Activated T-cell treated with anti-CD3 and anti-CD28 coated beads for 1 hour (primary cell): Measurements from ENCODE around the gene UCP2.
A peak's percentile ranks its signal among the peaks of the same experiment; 100 is the strongest.
"Not testable (repeated sequence)": the region's sequence is repeated elsewhere in the genome, so short reads cannot be mapped to it uniquely, and the experiment has no call there.

Experiments used
- DNase-seq: peaks from one replicate; pipeline ENCODE4 v3.0.0-alpha.2; 2020; ENCODE audit warnings: low read depth

The UCP2 gene

GRCh38 chr11:73991471-73992006, 8.9 kb upstream of the UCP2 start:
- no peak for DNase-seq

GRCh38 chr11:73990730-73991129, 8.1 kb upstream of the UCP2 start:
- DNase-seq: no peak

- DNase-seq: no peak
Measured at GRCh38 chr11:73989156-73989555, 6.5 kb upstream of the UCP2 start.

DNA sequence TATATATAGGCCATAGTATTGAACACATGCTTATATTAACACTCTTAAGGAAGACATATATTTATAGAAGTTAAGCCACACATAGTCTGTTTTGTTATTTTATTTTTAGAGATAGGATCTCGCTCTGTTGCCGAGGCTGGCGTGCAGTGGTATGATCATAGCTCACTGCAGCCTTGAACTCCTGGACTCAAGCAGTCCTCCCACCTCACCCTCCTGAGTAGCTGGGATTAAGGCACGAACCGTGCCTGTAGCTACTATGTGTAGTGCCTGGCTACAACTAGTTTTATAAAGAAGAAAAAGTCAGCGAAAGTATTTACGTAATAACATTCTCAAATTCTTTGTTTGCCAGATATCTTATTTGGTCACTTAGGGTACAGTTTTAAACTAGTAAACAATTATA, 5.6 kb upstream of the UCP2 start:
- DNase-seq: no peak

GRCh38 chr11:73985661-73986060, 3.0 kb upstream of the UCP2 start:
- DNase-seq: not testable (repeated sequence)

DNA sequence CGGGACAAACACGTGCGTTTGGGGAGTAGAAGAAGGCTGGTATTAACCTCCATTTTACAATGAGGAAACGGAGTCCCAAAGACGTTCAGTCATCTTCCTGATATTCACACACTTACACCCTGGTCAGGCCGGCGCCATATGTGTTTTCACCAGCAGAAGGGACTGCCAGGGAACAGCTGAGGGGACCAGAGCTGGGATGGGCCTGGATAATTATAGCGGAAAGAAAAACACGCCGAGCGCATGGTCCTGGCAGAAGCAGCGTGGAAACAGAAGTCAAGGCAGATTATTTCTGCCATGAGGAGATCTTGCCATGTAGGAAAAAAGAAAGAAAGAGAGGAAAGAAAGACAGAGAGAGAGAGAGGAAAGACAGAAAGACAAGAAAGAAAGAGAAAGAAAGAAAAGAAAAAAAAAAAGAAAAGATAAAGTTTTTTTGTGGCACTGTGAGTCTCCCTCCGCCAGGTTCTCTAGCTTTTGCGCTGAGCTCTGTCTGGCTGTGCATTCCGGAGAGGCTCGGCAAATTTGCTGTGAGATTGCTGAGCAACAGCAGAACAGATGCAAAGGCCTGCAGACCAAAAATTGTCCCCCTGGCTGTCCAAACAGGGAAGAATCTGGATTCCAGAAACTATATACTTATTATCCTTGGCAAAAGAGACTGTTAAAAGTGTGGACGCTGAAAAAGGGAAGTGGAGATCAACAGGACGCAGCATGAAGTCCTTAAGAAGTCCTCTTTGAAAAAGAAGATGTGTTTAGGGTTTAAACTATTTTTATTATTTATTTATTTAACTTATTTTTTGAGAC, 1.3 kb upstream of the UCP2 start:
- DNase-seq: no peak

DNA sequence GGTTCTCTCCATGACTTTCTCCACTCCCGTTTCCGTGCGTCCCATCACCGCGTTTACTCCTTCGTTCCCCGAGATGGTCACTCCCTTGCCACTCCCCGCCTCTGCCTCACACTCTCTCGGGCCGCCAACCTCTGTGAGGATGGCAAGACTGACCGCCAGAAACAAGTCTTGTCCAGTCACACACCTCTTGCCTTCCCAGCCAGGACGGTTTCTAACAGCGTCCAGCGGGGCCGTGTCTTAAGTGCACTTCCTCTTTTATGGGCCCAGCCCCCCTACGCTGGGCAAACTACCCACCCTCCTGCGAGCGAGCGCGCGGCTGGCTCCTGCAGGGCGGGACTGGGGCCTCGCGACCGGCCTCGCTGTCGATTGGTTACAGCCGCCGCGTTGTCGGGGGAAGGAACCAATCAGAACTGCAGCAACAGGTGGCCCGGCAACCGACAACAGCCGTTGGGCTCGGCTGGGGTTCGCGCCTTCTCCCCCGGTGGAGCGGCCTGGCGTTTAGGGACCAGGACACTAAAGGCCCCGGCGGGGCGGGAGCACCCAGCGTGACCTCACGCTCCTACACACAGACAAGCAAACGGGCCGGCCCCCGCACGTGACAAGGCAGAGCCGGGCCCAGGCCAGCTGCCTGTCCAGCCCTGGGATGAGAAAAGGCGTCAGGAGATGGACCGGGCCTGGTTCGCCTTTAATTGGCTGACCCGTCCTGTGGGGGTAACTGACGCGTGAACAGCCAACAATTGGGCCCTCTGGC, 522 bp upstream of the UCP2 start:
- DNase-seq: peak; percentile 85

GRCh38 chr11:73981051-73981805, 1.4 kb downstream of the UCP2 start:
- no peak for DNase-seq

GRCh38 chr11:73980001-73980961, 2.4 kb downstream of the UCP2 start:
- peak; percentile 69 for DNase-seq

GRCh38 chr11:73978576-73979086, 4.0 kb downstream of the UCP2 start:
- DNase-seq: no peak

DNA sequence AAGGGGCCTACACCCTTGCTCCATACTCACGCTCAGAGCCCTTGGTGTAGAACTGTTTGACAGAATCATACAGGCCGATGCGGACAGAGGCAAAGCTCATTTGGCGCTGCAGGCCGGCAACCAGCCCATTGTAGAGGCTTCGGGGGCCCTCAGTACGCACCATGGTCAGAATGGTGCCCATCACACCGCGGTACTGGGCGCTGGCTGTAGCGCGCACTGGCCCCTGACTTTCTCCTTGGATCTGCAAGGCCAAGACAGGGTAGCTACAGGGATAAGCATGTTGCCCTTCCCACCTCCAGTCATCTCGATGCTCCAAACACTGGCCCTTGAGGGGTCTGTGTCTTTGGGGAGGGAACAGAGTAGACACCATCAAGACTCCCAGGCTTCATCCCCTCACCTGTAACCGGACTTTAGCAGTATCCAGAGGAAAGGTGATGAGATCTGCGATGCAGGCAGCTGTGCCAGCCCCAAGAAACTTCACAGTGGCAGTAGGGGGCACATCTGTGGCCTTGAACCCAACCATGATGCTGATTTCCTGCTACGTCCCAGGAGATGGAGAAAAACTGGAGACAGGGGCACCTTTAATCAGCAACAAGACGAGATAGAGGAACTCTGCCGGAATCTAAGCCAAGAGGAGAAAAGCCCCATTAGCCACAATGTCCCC, 4.7 kb downstream of the UCP2 start:
- no peak for DNase-seq

DNA sequence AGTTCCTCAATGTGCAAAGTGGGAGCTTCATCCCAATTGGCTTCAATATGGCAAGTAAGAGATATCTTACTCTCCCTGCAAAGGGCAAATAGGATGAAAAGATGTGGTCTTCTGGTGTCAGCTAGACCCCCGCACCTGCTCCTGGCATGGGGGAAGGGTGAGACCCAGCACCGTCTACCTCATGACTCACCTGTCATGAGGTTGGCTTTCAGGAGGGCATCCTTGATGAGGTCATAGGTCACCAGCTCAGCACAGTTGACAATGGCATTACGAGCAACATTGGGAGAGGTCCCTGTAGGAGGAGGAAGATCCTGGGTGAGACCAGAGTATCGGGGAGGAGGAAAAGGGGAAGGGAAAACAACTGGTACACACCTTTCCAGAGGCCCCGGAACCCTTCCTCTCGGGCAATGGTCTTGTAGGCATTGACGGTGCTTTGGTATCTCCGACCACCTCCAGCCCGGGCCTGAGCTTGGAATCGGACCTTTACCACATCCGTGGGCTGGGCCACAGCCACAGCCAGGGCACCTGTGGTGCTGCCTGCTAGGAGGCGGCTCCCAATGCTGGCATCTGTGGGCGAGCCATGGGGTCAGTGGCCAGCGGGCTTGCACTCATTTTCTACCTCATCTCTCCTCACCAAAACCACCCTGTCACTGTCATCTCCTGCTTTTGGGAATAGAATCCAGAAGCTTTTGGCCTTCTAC, 6.0 kb downstream of the UCP2 start:
- no peak for DNase-seq

GRCh38 chr11:73975479-73975757, 7.2 kb downstream of the UCP2 start:
- no peak for DNase-seq

DNA sequence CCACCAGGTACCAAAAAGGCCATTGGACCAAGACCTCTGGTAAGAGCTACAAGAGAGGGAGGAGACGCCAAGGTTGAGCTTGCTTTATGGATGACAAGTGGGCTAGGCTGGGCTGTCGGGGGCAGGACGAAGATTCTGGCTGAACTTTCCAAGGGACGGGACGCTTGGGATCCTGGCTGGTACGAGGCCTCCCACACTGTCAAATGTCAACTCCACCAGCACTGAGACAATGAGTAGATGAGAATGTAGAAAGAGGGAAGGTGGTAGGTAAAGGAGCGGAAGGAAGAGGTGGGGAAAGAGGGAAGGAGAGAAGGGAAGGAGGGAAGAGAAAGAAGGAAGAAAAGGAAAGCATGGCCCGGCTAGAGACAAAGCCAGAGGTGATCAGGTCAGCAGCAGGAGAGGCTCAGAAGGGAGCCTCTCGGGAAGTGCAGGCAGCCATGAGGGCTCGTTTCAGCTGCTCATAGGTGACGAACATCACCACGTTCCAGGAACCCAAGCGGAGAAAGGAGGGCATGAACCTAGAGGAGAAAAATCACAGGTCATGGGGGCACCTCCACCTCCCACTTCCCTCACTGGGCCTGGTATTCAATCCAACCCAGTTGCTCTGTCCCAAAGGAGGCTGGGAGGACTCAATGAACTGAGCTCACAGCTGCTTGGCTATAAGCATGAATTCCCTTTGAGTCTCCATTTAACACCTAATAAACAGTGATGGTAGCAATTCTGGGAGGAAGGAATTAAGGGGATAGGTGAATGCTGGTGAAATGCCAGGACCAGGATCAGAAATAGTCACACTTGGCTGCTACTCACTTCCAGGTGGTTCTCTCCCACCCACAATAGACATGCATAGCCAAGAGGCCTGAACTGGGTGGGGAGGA, 7.8 kb downstream of the UCP2 start:
- DNase-seq: no peak

DNA sequence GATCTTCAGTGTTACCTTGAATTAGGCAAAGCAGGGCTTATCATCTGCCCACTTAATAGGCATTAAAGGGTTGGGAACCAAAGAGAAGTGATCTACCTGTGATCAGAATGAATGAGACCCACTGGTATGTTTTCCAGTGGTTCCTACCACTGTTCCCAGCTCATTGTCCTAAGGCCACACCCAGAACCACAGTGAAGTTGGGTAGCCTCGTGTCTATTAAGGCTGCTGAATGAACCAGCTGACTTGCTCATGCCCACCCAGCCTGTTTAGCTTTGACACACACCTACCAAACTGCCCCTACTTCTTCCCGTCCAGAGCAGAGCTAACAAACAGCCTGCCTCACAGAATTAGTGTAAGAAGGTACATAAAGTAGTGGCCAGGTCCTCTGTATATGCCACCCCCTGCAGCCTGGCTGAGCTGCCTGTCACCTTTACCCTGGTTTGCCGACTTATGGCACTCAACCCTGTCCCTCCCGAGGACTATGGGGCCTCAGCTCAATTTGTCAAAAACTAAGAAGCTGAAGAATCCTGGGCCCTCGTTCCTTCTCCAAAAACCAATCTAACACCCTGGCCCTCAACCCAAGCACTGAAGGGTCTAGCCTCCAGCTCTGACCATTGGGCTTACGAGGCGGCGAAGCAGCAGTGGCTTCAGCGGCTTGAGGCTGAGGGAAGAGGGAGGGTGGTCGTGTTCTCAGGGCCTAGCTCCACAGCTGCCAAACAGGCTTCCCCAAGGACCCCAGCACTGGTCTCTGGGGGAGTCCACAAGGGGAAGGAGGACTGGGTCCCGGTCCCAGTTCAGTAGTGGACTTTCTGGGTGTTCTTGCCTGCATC, 9.8 kb downstream of the UCP2 start:
- DNase-seq: no peak

DNA sequence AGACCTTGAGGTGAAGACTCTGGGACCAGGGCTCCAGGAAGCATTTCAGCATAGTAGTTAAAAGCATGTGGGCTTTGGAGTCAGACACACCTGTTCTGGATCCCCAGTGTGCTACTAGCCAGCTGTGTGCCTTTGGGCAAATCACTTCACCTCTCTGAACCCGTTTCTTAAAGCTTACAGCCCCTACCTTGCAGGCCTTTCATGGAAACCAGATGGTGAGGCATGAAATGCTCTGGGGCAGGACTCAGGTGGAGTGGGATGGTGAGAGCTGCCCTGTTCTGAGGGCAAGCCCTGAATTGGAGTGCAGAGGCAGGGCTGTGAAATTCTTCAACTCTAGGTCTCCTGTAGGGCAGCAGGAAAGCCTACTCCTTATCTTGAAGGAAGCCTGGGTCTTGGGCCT, 10.5 kb downstream of the UCP2 start:
- no peak for DNase-seq

- no peak for DNase-seq
Measured at GRCh38 chr11:73971175-73971719, 11.4 kb downstream of the UCP2 start.
